LNCaP clone FGC (cell line): ENCODE measurements around the gene DAO.

ENCODE experiments used
- DNase-seq: peaks from one replicate; pipeline ENCODE4 v3.0.0-alpha.2; 2011; ENCODE audit warnings: low read depth
- H3K4me3 ChIP-seq: 2 replicates; pipeline ENCODE4 v1.5.1; 2011; ENCODE audit warnings: mild to moderate bottlenecking, low read depth, low read length, control low read depth
- TF ChIP-seq, protein P1 (sequence below): IDR thresholded peaks from 2 replicates; pipeline ENCODE4 v1.5.1; 2012; ENCODE audit warnings: mild to moderate bottlenecking; ENCODE audit not compliant: control insufficient read depth, insufficient read depth; ENCODE audit errors: extremely low read depth

Gene DAO

DNA sequence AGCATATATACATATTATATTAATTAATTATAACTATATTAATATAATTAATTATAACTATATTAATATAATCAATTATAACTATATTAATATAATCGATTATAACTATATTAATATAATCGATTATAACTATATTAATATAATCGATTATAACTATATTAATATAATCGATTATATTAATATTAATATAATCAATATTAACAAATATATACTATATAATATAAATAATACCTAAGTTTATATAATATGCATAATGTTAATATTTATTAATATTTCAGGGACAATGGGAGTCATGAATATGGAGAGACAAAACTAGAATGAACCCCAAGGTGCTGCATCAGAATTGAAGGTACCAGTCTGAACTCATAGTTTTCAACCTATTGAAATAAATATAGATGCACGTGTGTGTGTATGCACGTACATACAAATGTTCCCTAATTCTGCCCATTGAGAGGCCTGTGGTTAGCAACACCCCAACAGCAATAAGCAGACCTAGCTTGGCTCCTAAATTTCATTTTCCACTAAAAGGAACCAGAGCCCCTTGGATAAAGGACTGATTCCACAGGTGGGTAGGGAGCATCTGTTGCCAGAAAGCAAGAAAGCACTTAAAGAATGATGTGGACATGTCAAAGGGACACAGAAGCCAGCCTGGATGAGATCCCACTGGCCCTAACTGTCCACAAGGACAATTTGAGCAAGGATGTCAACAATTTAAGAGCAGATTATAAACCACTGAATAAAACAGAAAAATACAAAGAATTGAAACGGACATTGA lies 43.8 kb upstream of the DAO start:
- TF ChIP-seq, protein P1, sequence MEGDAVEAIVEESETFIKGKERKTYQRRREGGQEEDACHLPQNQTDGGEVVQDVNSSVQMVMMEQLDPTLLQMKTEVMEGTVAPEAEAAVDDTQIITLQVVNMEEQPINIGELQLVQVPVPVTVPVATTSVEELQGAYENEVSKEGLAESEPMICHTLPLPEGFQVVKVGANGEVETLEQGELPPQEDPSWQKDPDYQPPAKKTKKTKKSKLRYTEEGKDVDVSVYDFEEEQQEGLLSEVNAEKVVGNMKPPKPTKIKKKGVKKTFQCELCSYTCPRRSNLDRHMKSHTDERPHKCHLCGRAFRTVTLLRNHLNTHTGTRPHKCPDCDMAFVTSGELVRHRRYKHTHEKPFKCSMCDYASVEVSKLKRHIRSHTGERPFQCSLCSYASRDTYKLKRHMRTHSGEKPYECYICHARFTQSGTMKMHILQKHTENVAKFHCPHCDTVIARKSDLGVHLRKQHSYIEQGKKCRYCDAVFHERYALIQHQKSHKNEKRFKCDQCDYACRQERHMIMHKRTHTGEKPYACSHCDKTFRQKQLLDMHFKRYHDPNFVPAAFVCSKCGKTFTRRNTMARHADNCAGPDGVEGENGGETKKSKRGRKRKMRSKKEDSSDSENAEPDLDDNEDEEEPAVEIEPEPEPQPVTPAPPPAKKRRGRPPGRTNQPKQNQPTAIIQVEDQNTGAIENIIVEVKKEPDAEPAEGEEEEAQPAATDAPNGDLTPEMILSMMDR = no peak
- no peak for DNase-seq
- H3K4me3 ChIP-seq = no peak overlapping the region

DNA sequence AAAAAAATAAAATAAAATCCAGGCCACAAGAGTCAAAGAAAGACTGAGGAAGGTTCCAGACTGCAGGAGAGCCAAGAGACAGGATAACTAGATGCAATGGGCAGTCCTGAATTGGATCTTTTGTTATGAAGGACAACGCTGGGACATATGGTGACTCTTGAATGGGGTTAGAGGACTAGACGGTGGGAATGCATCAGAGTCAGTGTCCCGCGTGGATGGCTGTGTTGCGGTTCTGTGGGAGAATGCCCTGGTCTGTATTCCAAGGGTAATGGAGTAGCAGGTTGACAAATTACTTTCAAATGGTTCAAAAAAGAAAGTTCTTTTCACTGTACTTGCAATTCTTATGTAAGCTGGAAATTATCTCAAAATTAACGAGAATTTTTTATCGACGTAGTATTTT lies 42.7 kb upstream of the DAO start:
- DNase-seq = no peak
- H3K4me3 ChIP-seq = no peak overlapping the region

DNA sequence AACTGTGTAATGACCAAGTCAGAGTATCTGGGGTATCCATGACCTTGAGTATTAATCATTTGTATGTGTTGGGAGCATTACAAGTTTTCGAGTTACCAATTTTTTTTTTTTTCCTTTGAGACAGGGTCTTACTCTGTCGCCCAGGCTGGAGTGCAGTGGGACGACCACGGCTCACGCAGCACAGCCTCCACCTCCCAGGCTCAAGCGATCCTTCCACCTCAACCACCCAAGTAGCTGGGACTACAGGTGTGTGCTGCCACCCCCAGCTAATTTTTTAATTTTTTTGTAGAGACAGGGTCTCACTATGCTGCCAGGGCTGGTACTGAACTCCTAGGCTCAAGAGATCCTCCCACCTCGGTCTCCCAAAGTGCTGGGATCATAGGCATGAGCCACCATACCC lies 42.2 kb upstream of the DAO start:
- no peak overlapping the region for H3K4me3 ChIP-seq
- TF ChIP-seq, protein P1 = no peak
- DNase-seq = no peak

More for the DNA sequence above, 42.7 kb upstream of the DAO start:
- TF ChIP-seq, protein P1 = no peak

DNA sequence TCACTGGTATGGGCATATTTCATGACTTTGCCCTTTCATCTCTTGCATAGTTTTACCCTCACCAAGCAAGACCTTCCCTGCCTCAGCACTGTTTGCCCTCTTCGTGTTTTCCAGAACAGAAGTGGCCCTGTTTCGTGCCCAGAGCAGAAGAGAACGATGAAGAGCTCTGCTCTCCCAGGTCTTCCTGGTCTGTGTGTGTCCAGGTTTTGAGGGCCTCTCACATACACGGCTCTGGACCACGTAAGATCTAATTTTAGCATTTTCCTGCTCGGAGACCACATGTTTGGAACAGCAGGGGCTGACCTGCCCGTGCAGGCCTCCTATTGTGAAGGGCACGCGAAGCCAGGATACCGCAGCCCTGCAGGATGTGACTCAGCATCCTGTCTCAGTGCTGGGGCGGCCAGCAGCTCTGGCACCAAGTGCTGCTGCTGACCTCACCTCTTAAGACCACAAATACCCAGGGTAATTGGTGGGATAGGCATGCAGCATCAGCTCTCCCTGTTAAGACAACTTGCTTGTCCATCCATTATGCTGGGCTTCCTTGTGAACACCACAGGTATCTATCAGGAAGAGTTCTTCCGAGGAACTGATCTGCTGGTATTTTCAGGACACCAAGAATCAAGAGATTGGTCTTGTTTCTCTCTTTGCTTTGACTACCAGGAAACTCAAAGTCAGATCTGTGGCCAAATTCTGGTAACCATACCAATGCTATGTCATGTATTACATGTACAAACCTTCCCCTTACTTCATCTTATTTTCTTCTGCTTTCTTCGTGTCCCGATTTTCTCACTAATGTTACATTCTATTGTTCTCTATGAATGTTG lies 41.5 kb upstream of the DAO start:
- no peak for DNase-seq
- no peak overlapping the region for H3K4me3 ChIP-seq

DNA sequence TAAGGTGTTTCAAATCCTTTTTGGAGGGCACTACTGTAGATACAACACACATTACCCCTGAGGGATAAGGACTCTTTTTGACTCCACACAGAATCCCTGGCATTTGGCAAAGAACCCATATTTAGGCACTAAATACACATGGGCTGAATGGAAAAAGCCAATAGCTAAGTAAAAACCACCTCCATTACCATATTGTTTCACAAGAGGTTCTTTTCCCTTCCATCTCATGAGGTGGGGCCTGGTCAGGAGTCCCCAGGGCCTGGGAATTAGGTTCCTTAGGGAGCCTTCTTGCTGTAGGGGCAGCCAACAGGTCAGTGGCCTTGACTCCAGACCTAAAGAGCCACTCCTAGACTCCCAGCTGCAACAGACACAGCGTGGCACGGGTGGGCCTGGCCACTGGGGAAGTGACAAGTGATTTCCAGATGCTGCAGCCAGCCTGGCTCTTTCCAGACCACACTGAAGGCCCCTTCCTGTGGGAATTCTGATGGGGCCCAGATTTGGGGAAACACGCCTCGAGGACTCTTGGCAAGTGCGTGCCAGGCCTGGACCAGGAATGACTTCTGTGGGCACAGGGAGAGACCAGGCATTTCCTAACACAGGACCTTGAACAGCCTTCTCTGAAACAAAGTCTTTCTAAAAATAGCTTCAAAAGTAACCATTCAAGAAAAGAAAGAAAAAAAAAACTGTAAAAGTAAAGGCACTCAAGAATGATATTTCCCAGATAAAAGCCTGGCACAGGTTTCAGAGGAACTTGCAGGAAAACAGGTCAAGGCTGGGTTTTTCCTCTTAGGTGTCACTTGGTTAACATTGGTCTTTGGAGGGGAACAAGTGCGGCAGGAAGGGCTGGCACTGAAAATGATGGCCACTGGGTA lies 40.6 kb upstream of the DAO start:
- TF ChIP-seq, protein P1 = no peak
- no peak overlapping the region for H3K4me3 ChIP-seq
- no peak for DNase-seq

More for the DNA sequence above, 41.5 kb upstream of the DAO start:
- TF ChIP-seq, protein P1 = no peak

DNA sequence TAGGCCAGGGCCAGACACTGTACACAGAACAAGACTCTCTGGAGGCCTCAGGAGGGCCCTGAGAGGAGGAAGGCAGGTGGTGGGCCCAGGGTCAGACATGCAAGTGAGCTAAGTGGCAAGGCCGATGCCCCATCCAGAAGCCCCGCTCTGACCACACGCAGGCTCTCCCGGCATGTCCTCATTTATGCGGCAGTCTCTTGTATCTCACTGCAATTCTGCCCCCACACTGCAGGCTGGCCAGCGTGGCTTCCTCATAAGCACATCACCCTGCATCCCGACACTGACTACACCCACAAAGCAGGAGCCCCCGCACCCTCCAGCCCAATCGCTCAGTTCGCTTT lies 40.0 kb upstream of the DAO start:
- H3K4me3 ChIP-seq = no peak overlapping the region
- TF ChIP-seq, protein P1 = no peak
- DNase-seq = no peak
